Spleen (tissue), 7 donors: ENCODE measurements around the gene CPD.

Experiments used
- CTCF ChIP-seq, 11 experiments: fragments of 200-600 bp in 7 of 11; fragments of 450-650 bp in 4 of 11; sonication (generic) in 4 of 11; IDR thresholded peaks in 8 of 11; conservative IDR thresholded peaks in 3 of 11; 1 replicate in 7 of 11; 2 replicates in 4 of 11; pipeline versions ENCODE4 v1.4.0 to v1.8.0; 2016 to 2021; ENCODE audit warnings: antibody characterized with exemption in 11 of 11, inconsistent platforms in 4 of 11, mild to moderate bottlenecking in 1 of 11
- POLR2A ChIP-seq, 3 donors: fragments of 450-650 bp; IDR thresholded peaks; one replicate each; pipeline ENCODE4 v1.5.1; 2017; ENCODE audit warnings: antibody characterized with exemption in 3 of 3, mild to moderate bottlenecking in 1 of 3
- POLR2AphosphoS5 ChIP-seq, 3 donors: sonication (generic); formaldehyde crosslinking; IDR thresholded peaks; one replicate each; pipeline ENCODE4 v1.5.1; 2017; ENCODE audit warnings: antibody characterized with exemption in 3 of 3
- donor health status: DM: no; HTN: no; CAD: no; lungs with moderate emphysema.
- donor health status: DM: no; HTN: no; CAD: no.
- donor health status: DM: no; HTN: no; CAD: no.

DNA sequence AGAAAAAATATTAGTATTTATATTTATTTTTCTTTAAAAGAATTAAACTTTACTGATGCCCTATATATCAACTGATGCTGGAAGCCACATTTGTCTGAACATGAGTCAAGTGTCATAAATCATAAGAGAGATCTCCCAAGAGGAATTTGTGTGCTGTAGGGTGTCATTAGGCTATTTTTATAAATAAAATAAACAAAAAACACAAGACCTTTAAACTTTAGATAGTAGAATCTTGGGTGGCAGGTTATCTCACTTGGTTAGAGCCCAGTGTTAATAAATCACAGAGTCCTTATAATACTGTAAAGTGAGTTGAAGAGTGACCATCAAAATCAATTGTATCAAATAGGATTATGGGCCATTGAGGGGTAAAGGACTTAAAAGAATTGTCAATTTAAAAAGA is 21.3 kb upstream of the CPD start:
- TF ChIP-seq POLR2AphosphoS5 (IDR thresholded peaks at IDR 0.05) (no peak), CTCF (IDR thresholded peaks at IDR 0.05 in 8 of 11, conservative IDR thresholded peaks at IDR 0.05 in 3 of 11) (no peak), POLR2A (IDR thresholded peaks at IDR 0.05) (no peak)
